ENCODE measurements around the gene ABCB9.

The ABCB9 gene

GRCh38 chr12:122976648-122976975 lies 10.3 kb upstream of the ABCB9 start:
- H3K36me3 ChIP-seq (ENCODE audit: control insufficient read depth in 1 of 2, insufficient read depth in 2 of 2, low read length in 2 of 2) = peaks cover 4% of the 10 kb centered on the region in 2 donors
- peak overlapping the region in 1 of 2 donors; percentile 94 for H3K9ac ChIP-seq (ENCODE audit: low read depth in 1 of 2, low read length in 2 of 2)
- H3K9me3 ChIP-seq (ENCODE audit: control insufficient read depth in 1 of 2, low read length in 2 of 2) = no peaks in the 10 kb centered on the region
- no peak overlapping the region for H3K27ac ChIP-seq (ENCODE audit: low read depth, low read length)
- H3K4me3 ChIP-seq (ENCODE audit: low read depth in 1 of 2, low read length in 2 of 2) = peak overlapping the region; percentile 97 to 100
- H3K4me1 ChIP-seq (ENCODE audit: control insufficient read depth in 1 of 2, insufficient read depth in 2 of 2, low read length in 2 of 2) = peaks cover 25 to 59% of the 10 kb centered on the region in 2 donors
- no peaks in the 10 kb centered on the region for H3K27me3 ChIP-seq (ENCODE audit: control insufficient read depth in 1 of 2, insufficient read depth in 2 of 2, low read length in 2 of 2)

GRCh38 chr12:122975790-122976647 lies 9.8 kb upstream of the ABCB9 start:
- Histone ChIP-seq H3K36me3 (ENCODE audit: control insufficient read depth in 1 of 2, insufficient read depth in 2 of 2, low read length in 2 of 2) (peaks cover 4% of the 10 kb centered on the region in 2 donors), H3K9me3 (ENCODE audit: control insufficient read depth in 1 of 2, low read length in 2 of 2) (no peaks in the 10 kb centered on the region), H3K27ac (ENCODE audit: low read depth, low read length) (peak overlapping the region; percentile 94), H3K9ac (ENCODE audit: low read depth in 1 of 2, low read length in 2 of 2) (peak overlapping the region; percentile 92 to 94), H3K27me3 (ENCODE audit: control insufficient read depth in 1 of 2, insufficient read depth in 2 of 2, low read length in 2 of 2) (no peaks in the 10 kb centered on the region), H3K4me3 (ENCODE audit: low read depth in 1 of 2, low read length in 2 of 2) (peak overlapping the region; percentile 97 to 100), H3K4me1 (ENCODE audit: control insufficient read depth in 1 of 2, insufficient read depth in 2 of 2, low read length in 2 of 2) (peaks cover 22 to 53% of the 10 kb centered on the region in 2 donors)

DNA sequence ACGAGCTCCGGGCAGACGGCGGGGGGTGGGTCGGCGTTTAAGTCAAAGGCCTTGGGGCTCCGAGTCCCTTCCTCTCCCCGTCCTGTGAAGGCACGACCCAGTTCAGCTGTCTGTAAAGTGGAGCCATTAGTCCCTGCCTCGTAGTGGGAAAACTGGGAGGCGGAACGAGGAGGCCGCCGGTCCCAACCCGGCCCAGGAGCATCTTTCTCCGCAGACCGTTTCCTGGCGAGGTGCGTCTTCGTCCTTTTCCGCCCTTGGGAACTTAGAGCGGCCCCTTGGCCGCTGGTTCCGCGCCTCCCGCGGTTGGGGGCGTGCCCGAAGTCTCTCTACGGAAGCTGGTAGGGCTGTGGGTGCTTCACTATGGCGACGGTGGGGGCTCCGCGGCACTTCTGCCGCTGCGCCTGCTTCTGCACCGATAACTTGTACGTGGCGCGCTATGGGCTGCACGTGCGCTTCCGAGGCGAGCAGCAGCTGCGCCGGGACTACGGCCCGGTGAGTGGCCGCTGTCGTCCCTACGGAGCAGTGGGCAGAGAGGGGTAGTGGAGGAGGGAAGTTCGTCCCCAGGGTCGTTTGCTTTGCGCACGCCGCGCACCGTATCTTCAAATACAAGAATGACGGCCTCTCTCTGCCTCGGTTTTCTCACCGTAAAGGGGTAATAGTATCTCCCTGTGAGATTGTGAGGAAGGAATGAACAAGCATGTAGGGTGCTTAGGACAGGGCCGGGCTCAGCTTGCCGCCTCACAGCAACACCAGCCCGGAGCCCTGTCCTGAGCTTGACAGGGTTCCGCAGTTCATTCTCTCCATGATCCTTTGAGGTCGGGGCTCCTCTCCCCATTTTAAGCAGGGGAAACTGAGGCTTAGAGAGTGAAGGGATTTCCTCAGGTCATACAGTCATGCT lies 8.9 kb upstream of the ABCB9 start, which contains the start of gene OGFOD2:
OGFOD2 (plus strand) TSS at position 353 of the 898 bp plus-strand sequence; CDS start at position 361, 8 bp downstream.
- peaks cover 4% of the 10 kb centered on the region in 2 donors for H3K36me3 ChIP-seq (ENCODE audit: control insufficient read depth in 1 of 2, insufficient read depth in 2 of 2, low read length in 2 of 2)
- H3K4me3 ChIP-seq (ENCODE audit: low read depth in 1 of 2, low read length in 2 of 2) = peak within 1 kb of the TSS; percentile 97 to 100
- no peaks in the 10 kb centered on the region for H3K9me3 ChIP-seq (ENCODE audit: control insufficient read depth in 1 of 2, low read length in 2 of 2)
- H3K27me3 ChIP-seq (ENCODE audit: control insufficient read depth in 1 of 2, insufficient read depth in 2 of 2, low read length in 2 of 2) = no peaks in the 10 kb centered on the region
- H3K4me1 ChIP-seq (ENCODE audit: control insufficient read depth in 1 of 2, insufficient read depth in 2 of 2, low read length in 2 of 2) = peaks cover 22 to 53% of the 10 kb centered on the region in 2 donors
- peak within 1 kb of the TSS; percentile 94 for H3K27ac ChIP-seq (ENCODE audit: low read depth, low read length)
- H3K9ac ChIP-seq (ENCODE audit: low read depth in 1 of 2, low read length in 2 of 2) = peak within 1 kb of the TSS; percentile 92 to 94

- H3K9me3 ChIP-seq (ENCODE audit: control insufficient read depth in 1 of 2, low read length in 2 of 2) = no peaks in the 10 kb centered on the region
- H3K27ac ChIP-seq (ENCODE audit: low read depth, low read length) = peak overlapping the region; percentile 94
- peaks cover 15 to 45% of the 10 kb centered on the region in 2 donors for H3K4me1 ChIP-seq (ENCODE audit: control insufficient read depth in 1 of 2, insufficient read depth in 2 of 2, low read length in 2 of 2)
Observed at GRCh38 chr12:122974274-122974891, 8.1 kb upstream of the ABCB9 start.

GRCh38 chr12:122969676-122970075 lies 3.4 kb upstream of the ABCB9 start:
- no peak overlapping the region for H3K27ac ChIP-seq (ENCODE audit: low read depth, low read length)
- H3K27me3 ChIP-seq (ENCODE audit: control insufficient read depth in 1 of 2, insufficient read depth in 2 of 2, low read length in 2 of 2) = no peaks in the 10 kb centered on the region
- H3K9ac ChIP-seq (ENCODE audit: low read depth in 1 of 2, low read length in 2 of 2) = no peak overlapping the region
- H3K4me1 ChIP-seq (ENCODE audit: control insufficient read depth in 1 of 2, insufficient read depth in 2 of 2, low read length in 2 of 2) = peaks cover 14 to 27% of the 10 kb centered on the region in 2 donors
- no peak overlapping the region for H3K4me3 ChIP-seq (ENCODE audit: low read depth in 1 of 2, low read length in 2 of 2)
- no peaks in the 10 kb centered on the region for H3K36me3 ChIP-seq (ENCODE audit: control insufficient read depth in 1 of 2, insufficient read depth in 2 of 2, low read length in 2 of 2)
- H3K9me3 ChIP-seq (ENCODE audit: control insufficient read depth in 1 of 2, low read length in 2 of 2) = no peaks in the 10 kb centered on the region

More at GRCh38 chr12:122974274-122974891, 8.1 kb upstream of the ABCB9 start:
- Histone ChIP-seq H3K9ac (ENCODE audit: low read depth in 1 of 2, low read length in 2 of 2) (peak overlapping the region; percentile 92 to 94), H3K27me3 (ENCODE audit: control insufficient read depth in 1 of 2, insufficient read depth in 2 of 2, low read length in 2 of 2) (no peaks in the 10 kb centered on the region), H3K36me3 (ENCODE audit: control insufficient read depth in 1 of 2, insufficient read depth in 2 of 2, low read length in 2 of 2) (peaks cover 4% of the 10 kb centered on the region in 2 donors), H3K4me3 (ENCODE audit: low read depth in 1 of 2, low read length in 2 of 2) (peak overlapping the region; percentile 97 to 100)

DNA sequence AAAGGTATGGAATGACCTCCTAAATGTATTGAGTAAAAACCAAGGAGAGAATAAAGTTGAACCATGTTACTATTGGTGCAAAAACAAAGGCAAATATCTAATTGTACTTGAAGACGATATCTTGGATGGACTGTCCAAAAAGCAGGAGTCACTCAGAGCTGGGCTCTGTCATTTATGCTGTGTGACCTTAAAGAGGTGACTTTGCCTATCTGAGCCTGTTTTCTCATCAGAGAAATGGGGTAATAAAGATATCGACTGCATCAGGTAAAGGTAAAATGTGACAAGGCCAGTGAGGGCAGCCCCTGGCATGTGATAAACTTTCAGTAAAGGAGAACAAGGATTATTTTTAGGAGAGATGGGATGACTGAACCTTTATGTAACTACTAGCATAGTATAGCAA lies 1.8 kb upstream of the ABCB9 start:
- H3K9me3 ChIP-seq (ENCODE audit: control insufficient read depth in 1 of 2, low read length in 2 of 2) = no peaks in the 10 kb centered on the region
- H3K27ac ChIP-seq (ENCODE audit: low read depth, low read length) = no peak overlapping the region
- no peaks in the 10 kb centered on the region for H3K27me3 ChIP-seq (ENCODE audit: control insufficient read depth in 1 of 2, insufficient read depth in 2 of 2, low read length in 2 of 2)
- no peak overlapping the region for H3K4me3 ChIP-seq (ENCODE audit: low read depth in 1 of 2, low read length in 2 of 2)
- H3K36me3 ChIP-seq (ENCODE audit: control insufficient read depth in 1 of 2, insufficient read depth in 2 of 2, low read length in 2 of 2) = no peaks in the 10 kb centered on the region
- peaks cover 29 to 36% of the 10 kb centered on the region in 2 donors for H3K4me1 ChIP-seq (ENCODE audit: control insufficient read depth in 1 of 2, insufficient read depth in 2 of 2, low read length in 2 of 2)
- H3K9ac ChIP-seq (ENCODE audit: low read depth in 1 of 2, low read length in 2 of 2) = no peak overlapping the region

DNA sequence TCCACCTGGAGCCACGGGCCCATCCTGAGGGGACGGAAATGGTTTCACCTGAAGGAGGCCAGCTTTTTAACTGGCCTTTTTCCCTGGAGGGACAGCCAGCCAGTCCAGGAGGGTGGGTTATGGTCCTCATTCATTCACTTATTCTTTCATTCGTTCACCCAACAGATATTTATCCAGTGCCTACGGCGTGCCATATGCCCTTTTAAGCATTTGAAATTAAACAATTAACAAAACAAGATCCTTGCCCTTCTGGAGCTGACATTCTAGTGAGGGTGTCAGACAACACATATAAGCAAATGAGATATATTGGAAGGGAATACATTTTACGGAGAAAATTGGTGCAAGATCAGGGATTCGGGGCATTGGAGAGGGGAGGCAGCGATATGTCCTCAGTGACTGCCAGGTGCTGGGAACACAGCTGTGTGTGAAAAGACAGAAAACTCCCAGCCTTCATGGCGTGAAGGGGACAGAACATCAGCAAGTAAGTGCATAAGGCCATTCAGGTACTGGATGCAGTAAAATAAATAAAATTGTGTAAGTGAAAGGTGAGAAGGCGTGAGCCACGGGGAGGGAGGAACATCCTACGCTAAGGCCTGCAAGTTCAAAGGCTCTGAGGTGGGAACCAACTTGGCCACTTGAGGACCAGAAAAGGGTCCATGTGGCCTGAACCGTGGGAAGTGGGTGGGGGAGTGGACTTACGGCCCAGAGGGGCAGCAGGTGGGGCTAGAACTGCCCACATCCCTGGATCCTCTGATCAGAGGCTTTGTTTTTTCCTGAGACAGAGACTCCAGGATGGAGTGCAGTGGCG lies 684 bp upstream of the ABCB9 start:
- H3K9me3 ChIP-seq (ENCODE audit: control insufficient read depth in 1 of 2, low read length in 2 of 2) = no peaks in the 10 kb centered on the region
- no peak overlapping the region for H3K27ac ChIP-seq (ENCODE audit: low read depth, low read length)
- H3K4me1 ChIP-seq (ENCODE audit: control insufficient read depth in 1 of 2, insufficient read depth in 2 of 2, low read length in 2 of 2) = peaks cover 37 to 41% of the 10 kb centered on the region in 2 donors
- H3K4me3 ChIP-seq (ENCODE audit: low read depth in 1 of 2, low read length in 2 of 2) = peak overlapping the region; percentile 29 to 43
- no peaks in the 10 kb centered on the region for H3K27me3 ChIP-seq (ENCODE audit: control insufficient read depth in 1 of 2, insufficient read depth in 2 of 2, low read length in 2 of 2)
- H3K36me3 ChIP-seq (ENCODE audit: control insufficient read depth in 1 of 2, insufficient read depth in 2 of 2, low read length in 2 of 2) = no peaks in the 10 kb centered on the region
- H3K9ac ChIP-seq (ENCODE audit: low read depth in 1 of 2, low read length in 2 of 2) = peak overlapping the region; percentile 32 to 34

DNA sequence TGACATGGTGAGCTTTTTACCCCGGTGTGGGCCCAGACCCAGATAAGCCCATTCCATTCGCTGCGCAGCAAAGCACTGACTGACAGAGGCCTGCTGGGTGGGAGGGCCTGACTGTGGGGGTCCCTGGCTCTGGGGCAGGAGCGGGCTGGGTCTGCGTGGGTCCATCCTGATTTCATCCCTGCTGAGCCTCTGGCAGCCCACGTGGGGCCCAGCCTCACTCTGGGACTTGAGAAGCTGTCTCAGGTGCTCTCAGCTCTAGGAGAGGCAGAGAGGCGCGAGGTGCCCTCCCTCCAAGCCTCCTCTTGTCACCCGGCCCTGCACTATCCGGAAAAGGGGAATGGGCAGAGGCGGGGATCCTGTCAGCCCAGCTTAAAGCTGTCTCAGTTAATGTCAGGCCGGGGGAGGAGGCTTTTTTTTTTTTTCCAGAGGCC lies 927 bp downstream of the ABCB9 start:
- Histone ChIP-seq H3K9me3 (ENCODE audit: control insufficient read depth in 1 of 2, low read length in 2 of 2) (no peaks in the 10 kb centered on the region), H3K27ac (ENCODE audit: low read depth, low read length) (no peak overlapping the region), H3K36me3 (ENCODE audit: control insufficient read depth in 1 of 2, insufficient read depth in 2 of 2, low read length in 2 of 2) (no peaks in the 10 kb centered on the region), H3K27me3 (ENCODE audit: control insufficient read depth in 1 of 2, insufficient read depth in 2 of 2, low read length in 2 of 2) (no peaks in the 10 kb centered on the region), H3K4me3 (ENCODE audit: low read depth in 1 of 2, low read length in 2 of 2) (peak overlapping the region; percentile 72 to 73), H3K4me1 (ENCODE audit: control insufficient read depth in 1 of 2, insufficient read depth in 2 of 2, low read length in 2 of 2) (peaks cover 42 to 44% of the 10 kb centered on the region in 2 donors), H3K9ac (ENCODE audit: low read depth in 1 of 2, low read length in 2 of 2) (peak overlapping the region in 1 of 2 donors; percentile 50)

Data from duodenal mucosa (tissue), 2 donors.